HG02970 (cell line): ENCODE data around the gene NDUFB4.
"Not testable (repeated sequence)": the region's sequence is repeated elsewhere in the genome, so short reads cannot be mapped to it uniquely, and the experiment has no call there.

Source experiments
- ATAC-seq: cut with Tn5 transposase; IDR thresholded peaks from one replicate; pipeline ENCODE4 v1.9.1; 2021; ENCODE audit warnings: mild to moderate bottlenecking, moderate library complexity, moderate number of reproducible peaks; ENCODE audit not compliant: unreplicated experiment, low FRiP score

Gene NDUFB4

GRCh38 chr3:120569222-120570057 is 26.7 kb upstream of the NDUFB4 start:
- no peak for ATAC-seq

DNA sequence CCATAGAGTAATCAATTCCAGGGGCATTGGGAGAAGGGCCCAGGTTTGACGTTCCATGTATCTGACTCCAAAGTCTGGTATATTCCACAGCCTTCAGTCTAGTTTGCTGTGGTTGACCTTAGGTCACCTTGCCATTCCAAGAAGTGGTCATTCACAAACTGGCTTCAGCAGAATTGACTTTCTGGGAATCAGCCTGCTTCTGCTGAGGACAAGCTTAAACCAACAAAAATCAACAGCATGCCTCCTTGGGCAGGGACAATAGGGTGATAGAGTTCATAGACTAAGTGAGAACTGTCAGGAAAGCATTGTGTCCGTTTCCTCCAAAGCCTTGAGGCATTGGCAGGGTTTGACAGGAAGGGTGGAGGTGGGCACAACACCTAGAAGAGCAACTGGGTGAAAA is 24.1 kb upstream of the NDUFB4 start:
- ATAC-seq = no peak

DNA sequence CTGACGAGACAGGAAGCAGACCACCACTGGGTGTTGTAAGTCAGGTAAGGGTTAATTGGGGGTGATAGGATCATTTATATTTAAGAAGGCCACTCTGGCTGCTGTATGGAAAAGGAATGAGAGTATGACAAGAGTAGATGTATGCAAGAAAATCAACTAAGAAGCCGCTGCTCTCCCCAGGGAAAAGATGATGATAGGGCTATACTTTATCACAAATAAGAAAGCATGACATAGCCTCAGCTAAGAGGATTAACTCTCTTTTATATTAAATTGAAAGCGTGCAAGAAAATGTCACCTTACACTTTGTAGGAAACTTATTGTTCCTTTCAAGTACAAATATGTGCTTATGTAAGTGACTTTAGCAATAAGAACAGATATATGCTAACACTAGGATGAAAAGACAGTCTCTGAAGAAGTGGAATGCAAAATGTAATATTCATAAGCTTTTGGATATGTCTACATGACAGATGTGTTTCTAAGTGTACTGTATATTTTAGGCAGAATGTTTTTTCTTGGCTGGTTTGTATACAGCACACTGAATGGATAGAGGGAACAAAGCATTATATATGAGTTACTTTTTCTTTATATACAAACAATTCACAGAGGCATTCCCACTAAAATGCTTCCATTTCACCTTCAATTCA is 8.7 kb upstream of the NDUFB4 start:
- ATAC-seq = no peak

DNA sequence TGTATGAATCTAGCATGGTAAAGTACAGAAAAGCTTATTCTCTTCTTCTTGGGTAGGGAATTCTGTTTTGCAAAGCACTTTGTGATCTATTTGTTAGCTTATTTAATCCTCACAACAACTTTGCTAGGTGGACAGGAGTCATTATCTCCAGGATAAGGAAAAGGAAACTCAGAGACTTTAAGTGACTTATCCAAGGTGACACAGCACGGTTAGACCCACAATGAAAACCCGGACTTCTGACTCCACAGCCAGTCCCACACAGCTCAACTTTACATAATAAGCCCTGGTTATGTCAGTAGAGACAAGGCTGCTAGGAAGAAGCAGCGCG is 384 bp upstream of the NDUFB4 start:
- ATAC-seq = no peak

DNA sequence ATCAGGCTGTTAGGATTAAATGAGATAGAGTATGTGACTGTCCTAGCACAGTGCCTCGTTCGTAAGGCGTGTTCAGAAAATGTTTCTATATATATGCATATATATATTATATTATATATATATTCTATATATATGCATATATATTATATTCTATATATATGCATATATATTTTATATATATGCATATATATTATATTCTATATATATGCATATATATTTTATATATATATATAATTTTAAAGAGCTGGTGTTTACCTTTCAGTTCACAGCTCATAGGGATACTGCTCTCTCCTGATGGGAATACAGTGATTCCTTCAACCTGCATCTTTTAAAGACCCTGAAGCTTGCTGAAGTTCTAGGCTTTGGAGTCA is 702 bp downstream of the NDUFB4 start:
- no peak for ATAC-seq

- no peak for ATAC-seq
Measured at GRCh38 chr3:120597445-120598049, 1.4 kb downstream of the NDUFB4 start.

- ATAC-seq = no peak
Measured at GRCh38 chr3:120599211-120599610, 3.1 kb downstream of the NDUFB4 start.

- no peak for ATAC-seq
Measured at GRCh38 chr3:120601554-120601953, 5.4 kb downstream of the NDUFB4 start.

GRCh38 chr3:120602682-120603081 is 6.5 kb downstream of the NDUFB4 start:
- ATAC-seq = no peak

GRCh38 chr3:120604382-120604781 is 8.2 kb downstream of the NDUFB4 start:
- no peak for ATAC-seq

- no peak for ATAC-seq
Measured at GRCh38 chr3:120604784-120605183, 8.6 kb downstream of the NDUFB4 start.

GRCh38 chr3:120608506-120608905 is 12.4 kb downstream of the NDUFB4 start:
- no peak for ATAC-seq

- ATAC-seq = no peak
Measured at GRCh38 chr3:120614765-120615164, 18.6 kb downstream of the NDUFB4 start.

GRCh38 chr3:120615847-120616609 is 19.9 kb downstream of the NDUFB4 start:
- ATAC-seq = no peak

DNA sequence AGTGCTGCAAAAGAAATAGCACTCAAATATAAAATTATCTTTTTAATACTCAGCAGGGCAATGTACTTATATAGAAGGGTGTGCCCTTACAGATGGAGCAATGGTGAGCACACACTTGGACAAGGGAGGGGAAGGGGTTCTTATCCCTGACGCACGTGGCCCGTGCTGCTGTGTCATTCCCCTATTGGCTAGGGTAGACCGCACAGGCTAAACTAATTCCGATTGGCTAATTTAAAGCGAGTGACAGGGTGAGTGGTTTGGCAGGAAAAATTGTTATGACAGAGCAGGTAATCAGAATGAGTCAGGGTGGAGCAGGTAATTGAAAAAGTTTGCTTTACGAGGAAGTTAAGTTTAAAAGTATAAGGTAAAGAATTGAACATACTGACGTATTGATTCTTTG is 20.6 kb downstream of the NDUFB4 start:
- ATAC-seq = not testable (repeated sequence)

DNA sequence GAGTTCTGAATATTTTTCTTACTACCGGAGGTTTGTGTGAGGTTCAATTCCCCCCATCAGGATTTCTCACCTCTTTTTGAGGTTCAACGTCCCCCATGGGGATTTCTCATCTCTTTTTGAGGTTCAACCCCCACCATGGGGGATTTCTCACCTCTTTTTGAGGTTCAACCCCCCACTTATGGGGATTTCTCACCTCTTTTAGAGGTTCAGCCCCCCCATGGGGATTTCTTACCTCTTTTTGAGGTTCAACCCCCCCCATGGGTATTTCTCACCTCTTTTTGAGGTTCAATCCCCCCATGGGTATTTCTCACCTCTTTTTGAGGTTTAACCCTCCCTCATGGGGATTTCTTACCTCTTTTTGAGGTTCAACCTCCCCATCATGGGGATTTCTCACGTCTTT is 26.3 kb downstream of the NDUFB4 start:
- no peak for ATAC-seq

- no peak for ATAC-seq
Measured at GRCh38 chr3:120622870-120623726, 27.0 kb downstream of the NDUFB4 start.

DNA sequence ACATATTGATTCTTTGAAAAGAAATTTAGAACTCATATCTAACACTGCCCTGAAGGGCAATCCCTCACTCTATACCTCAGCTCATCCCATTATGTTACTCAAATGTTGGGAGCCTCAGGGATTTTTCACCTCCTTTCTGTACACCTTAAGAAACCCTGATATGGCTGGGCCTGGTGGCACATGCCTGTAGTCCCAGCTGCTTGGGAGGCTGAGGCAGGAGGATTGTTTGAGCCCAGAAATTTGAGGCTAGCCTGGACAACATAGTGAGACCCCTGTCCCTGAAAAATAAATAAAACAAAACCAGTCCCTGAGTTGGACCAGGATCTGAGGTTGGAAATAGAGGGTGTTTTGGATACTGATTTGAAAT is 27.6 kb downstream of the NDUFB4 start:
- no peak for ATAC-seq

- ATAC-seq = no peak
Measured at GRCh38 chr3:120625159-120625586, 29.0 kb downstream of the NDUFB4 start.

DNA sequence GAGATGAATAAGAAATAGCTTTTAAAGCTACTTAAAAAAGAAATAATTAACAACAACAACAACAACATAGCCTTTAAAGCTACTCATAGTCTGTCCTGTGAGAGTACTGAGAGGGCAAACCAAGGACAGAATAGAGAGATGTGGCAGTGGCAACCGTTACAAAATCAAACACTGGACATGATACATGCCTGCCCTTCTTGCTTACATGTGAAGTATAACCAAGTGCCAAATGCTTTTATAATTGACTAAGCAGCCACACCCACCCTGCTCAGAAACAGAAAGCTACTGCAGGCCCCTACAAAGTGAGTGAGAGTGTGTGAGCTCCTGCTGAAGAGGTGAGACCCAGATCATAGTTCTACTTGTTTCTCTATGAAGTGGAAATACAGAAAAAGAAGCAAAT is 38.4 kb downstream of the NDUFB4 start:
- no peak for ATAC-seq
